ENCODE measurements around the gene LIN9. TPM values are rescaled to one million over a fixed set of nuclear protein-coding genes. Genes with fewer than 3 reads are reported as not detected.

LIN9 gene
- total and polyA plus RNA-seq, 2 of the 8 experiments (the other 6 are each of a cell fraction or from before 2014, with no cell fraction given): 5.6 to 12.6 TPM

DNA sequence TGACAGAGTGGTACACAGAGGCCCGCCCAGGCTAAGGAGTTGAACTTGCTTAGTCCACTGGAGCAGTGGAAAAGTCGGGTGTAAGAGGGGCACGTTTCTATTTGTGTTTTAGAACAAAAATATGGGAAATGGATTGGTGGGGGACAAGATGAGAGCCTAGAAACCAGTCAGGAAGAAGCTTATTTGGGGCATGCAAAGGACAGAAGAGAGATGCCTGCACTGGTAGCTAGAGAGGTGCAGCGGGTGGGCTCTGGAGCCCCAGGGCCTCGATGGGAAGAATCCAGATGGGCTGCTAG, 1.2 kb upstream of the LIN9 start:
- Histone ChIP-seq H2AFZ (ENCODE audit: low read length) (no peak overlapping the region), H3K4me3 (ENCODE audit: extremely low read depth in 1 of 4, insufficient read depth in 2 of 4, low read depth in 3 of 4, low read length in 4 of 4) (peak overlapping the region in 1 of 4 experiments; percentile 96; a peak in 5 of 8 replicates), H3K27ac (ENCODE audit: low read depth, low read length) (no peak overlapping the region)

More for the DNA sequence above, 1.2 kb upstream of the LIN9 start:
- H4K20me1 ChIP-seq (replicated peaks in 1 of 2; ENCODE audit: control insufficient read depth in 1 of 2, insufficient read depth in 2 of 2, low read length in 2 of 2): no peaks in the 10 kb centered on the region
- no peak overlapping the region for H3K14ac ChIP-seq (ENCODE audit: insufficient read length)
- DNase-seq (ENCODE audit: low read depth in 1 of 2, low spot score in 2 of 2): no peak
- H4K5ac ChIP-seq (ENCODE audit: insufficient read length, low read depth, low read length): no peak overlapping the region
- POLR2A ChIA-PET (ENCODE audit: partially characterized antibody): interaction anchor here (0.9 to 2.6 kb wide), 12 partner anchors 10 to 95 kb away, joined by 3 to 13 read pairs (median 6); no protein-coding TSS in a partner anchor
- peaks cover 0 to 34% of the 10 kb centered on the region in 2 experiments; a peak in 3 of 4 replicates for H3K79me2 ChIP-seq (ENCODE audit: control insufficient read depth in 1 of 2, insufficient read depth in 2 of 2, low read length in 2 of 2)
- H2BK20ac ChIP-seq (ENCODE audit: low read length): no peak overlapping the region
- H2BK120ac ChIP-seq (replicated peaks; ENCODE audit: low read depth, low read length): no peak overlapping the region
- no peak overlapping the region for H2AK5ac ChIP-seq (ENCODE audit: low read depth, low read length)
- peaks cover 0 to 12% (median 9%) of the 10 kb centered on the region in 4 experiments; a peak in 5 of 7 replicates for H3K27me3 ChIP-seq (replicated peaks in 1 of 4; ENCODE audit: control insufficient read depth in 3 of 4, extremely low read depth in 1 of 4, insufficient read depth in 3 of 4, low read length in 3 of 4)
- 86% methylated on average over 5 of the region's 5 CpGs; no CpG with 5 or more reads in 1 of the 2 experiments for WGBS, 2 experiments (ENCODE audit: extremely low coverage in 1 of 2, insufficient coverage in 1 of 2, insufficient read length in 1 of 2, insufficient replicate concordance in 2 of 2, low coverage in 1 of 2, low lambda C conversion rate in 2 of 2, missing lambda C conversion rate in 1 of 2)
- no peak overlapping the region for H2BK12ac ChIP-seq (ENCODE audit: low read depth, low read length)
- no peak overlapping the region for H3K18ac ChIP-seq (ENCODE audit: extremely low read depth, low read length)
- no peaks in the 10 kb centered on the region for H3K36me3 ChIP-seq (ENCODE audit: control insufficient read depth in 2 of 4, insufficient read depth in 4 of 4, low read length in 3 of 4)
- peak overlapping the region; percentile 90 to 97 for H3K4me2 ChIP-seq (ENCODE audit: insufficient read depth in 1 of 2, low read depth in 2 of 2, low read length in 2 of 2)
- no peaks in the 10 kb centered on the region for H3K79me1 ChIP-seq (ENCODE audit: low read depth, low read length)
- peaks cover 0 to 12% (median 8%) of the 10 kb centered on the region in 4 experiments; a peak in 6 of 7 replicates for H3K4me1 ChIP-seq (replicated peaks in 1 of 4; ENCODE audit: control insufficient read depth in 3 of 4, insufficient read depth in 4 of 4, low read length in 3 of 4)
- no peak overlapping the region for H3K56ac ChIP-seq (replicated peaks; ENCODE audit: insufficient read length, low read depth, low read length)
- peaks cover 5% of the 10 kb centered on the region; the same call in 1 of the 2 replicates for H3K23me2 ChIP-seq (ENCODE audit: low read depth, low read length)
- CTCF ChIA-PET (ENCODE audit: partially characterized antibody): interaction anchor here (1.0 to 3.4 kb wide), 7 partner anchors 15 to 185 kb away, joined by 3 to 20 read pairs (median 3); no protein-coding TSS in a partner anchor
- no peak overlapping the region for H4K8ac ChIP-seq (ENCODE audit: extremely low read depth, insufficient read depth, low read length)
- H2BK15ac ChIP-seq (ENCODE audit: low read length): no peak overlapping the region
- H3K23ac ChIP-seq (ENCODE audit: insufficient read length): no peak overlapping the region
- no peak overlapping the region for H4K91ac ChIP-seq (replicated peaks; ENCODE audit: insufficient read length, low read length)
- TF ChIP-seq CEBPB (IDR thresholded peaks at IDR 0.05; ENCODE audit: low read depth, low read length) (no peak), BACH1 (IDR thresholded peaks at IDR 0.05; ENCODE audit: low read length) (no peak), SP1 (IDR thresholded peaks at IDR 0.05; ENCODE audit: low read depth, low read length) (no peak), EZH2 (IDR thresholded peaks at IDR 0.05; ENCODE audit: low read depth, low read length, severe bottlenecking) (no peak), GTF2F1 (IDR thresholded peaks at IDR 0.05; ENCODE audit: borderline replicate concordance, low read depth, low read length) (no peak), POLR2AphosphoS5 (IDR thresholded peaks at IDR 0.05; ENCODE audit: low read depth, low read length) (no peak), JUN (IDR thresholded peaks at IDR 0.05; ENCODE audit: low read depth, low read length) (no peak), ASH2L (IDR thresholded peaks at IDR 0.05; ENCODE audit: low read length) (no peak), EP300 (IDR thresholded peaks at IDR 0.05; ENCODE audit: borderline replicate concordance in 1 of 2, low read depth in 2 of 2, low read length in 2 of 2) (no peak)
- H3K4ac ChIP-seq (replicated peaks; ENCODE audit: insufficient read length, low read depth, low read length): no peak overlapping the region
- no peaks in the 10 kb centered on the region for H3K9me3 ChIP-seq (ENCODE audit: insufficient read depth in 2 of 2, low read depth in 1 of 2, low read length in 1 of 2)
- H3K9ac ChIP-seq (replicated peaks in 1 of 4; ENCODE audit: extremely low read depth in 1 of 4, low read depth in 3 of 4, low read length in 3 of 4): no peak overlapping the region
- H2BK5ac ChIP-seq (ENCODE audit: low read depth, low read length): no peak overlapping the region
- no peak for FAIRE-seq

All from H1 (cell line).